H9 (cell line): ENCODE results near the gene HSD17B2. TPM values are rescaled to one million over a fixed set of nuclear protein-coding genes. Genes with fewer than 3 reads are reported as not detected.

Experiments
- DNase-seq: peaks from one replicate; pipeline ENCODE4 v3.0.0-alpha.2; 2017
- H2AFZ ChIP-seq: one replicate; pipeline ENCODE4 v1.6.1; 2013; ENCODE audit warnings: mild to moderate bottlenecking, low read length, control low read depth, moderate library complexity
- H2AK5ac ChIP-seq: 2 replicates; pipeline ENCODE4 v1.6.1; 2013; ENCODE audit warnings: low read length, control low read depth, mixed read lengths; ENCODE audit not compliant: insufficient read length
- H2BK120ac ChIP-seq: one replicate; pipeline ENCODE4 v1.6.1; 2013; ENCODE audit warnings: low read depth, mild to moderate bottlenecking, low read length, control low read depth, inconsistent platforms; ENCODE audit not compliant: poor library complexity, severe bottlenecking
- H2BK12ac ChIP-seq: 2 replicates; pipeline ENCODE4 v1.6.1; 2013; ENCODE audit warnings: low read length, control low read depth, mixed read lengths, low read depth; ENCODE audit not compliant: insufficient read length
- H2BK15ac ChIP-seq: 2 replicates; pipeline ENCODE4 v1.6.1; 2013; ENCODE audit warnings: low read depth, low read length, control low read depth
- H2BK20ac ChIP-seq: one replicate; pipeline ENCODE4 v1.6.1; 2013; ENCODE audit warnings: low read depth, mild to moderate bottlenecking, low read length, control low read depth, inconsistent platforms; ENCODE audit not compliant: poor library complexity, severe bottlenecking
- H2BK5ac ChIP-seq: 2 replicates; pipeline ENCODE4 v1.6.1; 2013; ENCODE audit warnings: low read length, control low read depth, mixed read lengths; ENCODE audit not compliant: insufficient read length
- H3K14ac ChIP-seq: 2 replicates; pipeline ENCODE4 v1.6.1; 2013; ENCODE audit warnings: low read length, control low read depth; ENCODE audit not compliant: insufficient read depth
- H3K18ac ChIP-seq: 2 replicates; pipeline ENCODE4 v1.6.1; 2013; ENCODE audit warnings: low read depth, mild to moderate bottlenecking, mixed read lengths, low read length, control low read depth; ENCODE audit not compliant: insufficient read length
- H3K23ac ChIP-seq: 2 replicates; pipeline ENCODE4 v1.6.1; 2013; ENCODE audit warnings: low read length, control low read depth, mixed read lengths, low read depth; ENCODE audit not compliant: insufficient read length
- H3K23me2 ChIP-seq: 2 replicates; pipeline ENCODE4 v1.6.1; 2013; ENCODE audit warnings: low read depth, mild to moderate bottlenecking, mixed read lengths, low read length, control low read depth; ENCODE audit not compliant: insufficient read length, poor library complexity, severe bottlenecking
- H3K27ac ChIP-seq: 2 replicates; pipeline ENCODE4 v1.5.1; 2013; ENCODE audit warnings: low read length, control low read depth, mixed read lengths, low read depth; ENCODE audit not compliant: insufficient read length
- H3K27me3 ChIP-seq: 2 replicates; pipeline ENCODE4 v1.6.1; 2013; ENCODE audit warnings: low read length, control low read depth, inconsistent platforms; ENCODE audit not compliant: insufficient read depth
- H3K4ac ChIP-seq: 2 replicates; pipeline ENCODE4 v1.6.1; 2013; ENCODE audit warnings: low read depth, mild to moderate bottlenecking, control low read depth, inconsistent platforms, low read length, moderate library complexity
- H3K4me1 ChIP-seq: 2 replicates; pipeline ENCODE4 v1.6.1; 2013; ENCODE audit warnings: low read length, control low read depth, inconsistent platforms; ENCODE audit not compliant: insufficient read depth
- H3K4me2 ChIP-seq: 2 replicates; pipeline ENCODE4 v1.6.1; 2013; ENCODE audit warnings: low read length, control low read depth, mixed read lengths; ENCODE audit not compliant: insufficient read length, insufficient read depth
- H3K56ac ChIP-seq: 2 replicates; pipeline ENCODE4 v1.6.1; 2013; ENCODE audit warnings: low read depth, mild to moderate bottlenecking, mixed read lengths, low read length, control low read depth; ENCODE audit not compliant: insufficient read length
- H3K79me1 ChIP-seq: 2 replicates; pipeline ENCODE4 v1.6.1; 2013; ENCODE audit warnings: low read depth, mild to moderate bottlenecking, moderate library complexity, low read length, control low read depth, inconsistent platforms; ENCODE audit not compliant: insufficient read depth, poor library complexity, severe bottlenecking
- H3K79me2 ChIP-seq: 2 replicates; pipeline ENCODE4 v1.6.1; 2013; ENCODE audit warnings: low read length, control low read depth, inconsistent platforms; ENCODE audit not compliant: insufficient read depth
- H3K9ac ChIP-seq: 2 replicates; pipeline ENCODE4 v1.6.1; 2013; ENCODE audit warnings: low read length, control low read depth, mixed read lengths; ENCODE audit not compliant: insufficient read length; ENCODE audit errors: extremely low read depth
- H3K9me3 ChIP-seq: one replicate; pipeline ENCODE4 v1.6.1; 2013; ENCODE audit warnings: low read depth, low read length, inconsistent platforms; ENCODE audit not compliant: control insufficient read depth
- H3T11ph ChIP-seq: one replicate; pipeline ENCODE4 v1.6.1; 2013; ENCODE audit warnings: mild to moderate bottlenecking, low read length, control low read depth, inconsistent platforms
- H4K20me1 ChIP-seq: one replicate; pipeline ENCODE4 v1.6.1; 2013; ENCODE audit not compliant: control insufficient read depth, insufficient read length, insufficient read depth
- H4K5ac ChIP-seq: 2 replicates; pipeline ENCODE4 v1.6.1; 2013; ENCODE audit warnings: low read depth, mild to moderate bottlenecking, mixed read lengths, low read length, control low read depth; ENCODE audit not compliant: insufficient read length
- H4K8ac ChIP-seq: replicated peaks from 2 replicates; pipeline ENCODE4 v1.6.1; 2013; ENCODE audit warnings: low read length, control low read depth, mixed read lengths, low read depth; ENCODE audit not compliant: insufficient read length
- H4K91ac ChIP-seq: 2 replicates; pipeline ENCODE4 v1.6.1; 2013; ENCODE audit warnings: low read depth, mild to moderate bottlenecking, moderate library complexity, mixed read lengths, low read length, control low read depth; ENCODE audit not compliant: insufficient read length
- H3K27ac Mint-ChIP-seq, 3 experiments: 2 replicates in 2 of 3; 3 replicates in 1 of 3; pipeline ENCODE4 v1.8.0; 2020 to 2021; ENCODE audit warnings: mixed read lengths in 3 of 3, mild to moderate bottlenecking in 1 of 3, moderate library complexity in 1 of 3
- H3K27me3 Mint-ChIP-seq: 2 replicates; pipeline ENCODE4 v1.8.0; 2021; ENCODE audit warnings: low read depth, mild to moderate bottlenecking, moderate library complexity, mixed read lengths
- H3K36me3 Mint-ChIP-seq, 3 experiments: 2 replicates in 2 of 3; 3 replicates in 1 of 3; pipeline ENCODE4 v1.8.0; 2020 to 2021; ENCODE audit warnings: low read depth in 3 of 3, mixed read lengths in 3 of 3; ENCODE audit not compliant: insufficient read depth in 1 of 3
- H3K4me1 Mint-ChIP-seq, 2 experiments: 2 replicates each; pipeline ENCODE4 v1.8.0; 2020; ENCODE audit warnings: mixed read lengths in 2 of 2
- H3K4me3 Mint-ChIP-seq, 2 experiments: 2 replicates in 1 of 2; 3 replicates in 1 of 2; pipeline ENCODE4 v1.8.0; 2020 to 2021; ENCODE audit warnings: mild to moderate bottlenecking in 2 of 2, mixed read lengths in 2 of 2, moderate library complexity in 1 of 2
- H3K9me3 Mint-ChIP-seq, 2 experiments: 2 replicates in 1 of 2; 3 replicates in 1 of 2; pipeline ENCODE4 v1.8.0; 2020; ENCODE audit warnings: mild to moderate bottlenecking in 2 of 2, mixed read lengths in 2 of 2, moderate library complexity in 1 of 2
- WGBS: extraction: QIAGEN DNeasy Blood & Tissue Kit; methylation state at CpG from one replicate; pipeline ENCODE4 v1.1.7; 2013; ENCODE audit warnings: missing lambda C conversion rate, low lambda C conversion rate, mixed read lengths; ENCODE audit not compliant: insufficient read length; ENCODE audit errors: extremely low coverage; 5-methylcytosine and 5-hydroxymethylcytosine counted together
- total RNA-seq: library from RNA; stranded (reverse); gene quantifications from 2 replicates; pipeline ENCODE4 v1.2.1, GENCODE V29; 2021
- TF ChIP-seq, protein P1 (sequence below): fragments of 200-600 bp; sonication (generic); conservative IDR thresholded peaks from 3 replicates; pipeline ENCODE4 v1.8.0; 2021; ENCODE audit warnings: antibody characterized with exemption, mild to moderate bottlenecking

Gene HSD17B2
- total RNA-seq, 1 experiment from 2014 or later = not detected

DNA sequence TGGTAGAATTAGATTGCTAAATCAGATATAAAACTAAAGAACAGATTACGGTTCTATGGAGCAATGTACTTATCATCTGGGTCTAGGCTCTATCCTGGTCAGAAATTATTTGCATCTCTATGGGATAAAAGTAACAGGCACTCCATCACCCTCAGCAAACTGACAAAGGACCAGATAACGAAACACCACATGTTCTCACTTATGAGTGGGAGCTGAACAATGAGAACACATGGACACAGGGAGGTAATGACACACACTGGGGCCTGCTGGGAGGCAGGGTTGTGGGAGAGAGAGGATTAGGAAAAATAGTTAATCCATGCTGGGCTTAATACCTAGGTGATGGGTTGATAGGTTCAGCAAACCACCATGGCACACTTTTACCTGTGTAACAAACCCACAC lies 73.0 kb downstream of the HSD17B2 start:
- peaks cover 6 to 7% of the 10 kb centered on the region in 2 experiments; a peak in 3 of 4 replicates for H3K4me1 Mint-ChIP-seq
- H2AFZ ChIP-seq = no peak overlapping the region
- no peak overlapping the region for H3K18ac ChIP-seq
- no peak overlapping the region for H3K27ac Mint-ChIP-seq
- H3K27ac ChIP-seq = no peak overlapping the region
- H3K79me2 ChIP-seq = no peaks in the 10 kb centered on the region
- H2BK120ac ChIP-seq = no peak overlapping the region
- no peak overlapping the region for H4K8ac ChIP-seq
- no peaks in the 10 kb centered on the region for H3K23me2 ChIP-seq
- no peaks in the 10 kb centered on the region for H3K4me1 ChIP-seq
- no peak overlapping the region for H3K4me2 ChIP-seq
- H3K36me3 Mint-ChIP-seq = no peaks in the 10 kb centered on the region
- H2AK5ac ChIP-seq = no peak overlapping the region
- H2BK15ac ChIP-seq = no peak overlapping the region
- no peak overlapping the region for H3T11ph ChIP-seq
- no peak overlapping the region for H3K56ac ChIP-seq
- no CpG with 5 or more reads among the region's 2 CpGs for WGBS
- no peak overlapping the region for H3K4me3 Mint-ChIP-seq
- H3K9me3 Mint-ChIP-seq = no peaks in the 10 kb centered on the region
- no peak overlapping the region for H3K23ac ChIP-seq
- H4K20me1 ChIP-seq = no peaks in the 10 kb centered on the region
- no peak overlapping the region for H4K5ac ChIP-seq
- H3K9ac ChIP-seq = no peak overlapping the region
- H4K91ac ChIP-seq = no peak overlapping the region
- no peak overlapping the region for H3K4ac ChIP-seq
- H2BK5ac ChIP-seq = no peak overlapping the region
- peaks cover 2% of the 10 kb centered on the region; the same call in 1 of the 2 replicates for H3K27me3 Mint-ChIP-seq
- DNase-seq = no peak
- no peaks in the 10 kb centered on the region for H3K9me3 ChIP-seq
- no peak overlapping the region for H3K14ac ChIP-seq
- no peak overlapping the region for H2BK12ac ChIP-seq
- H2BK20ac ChIP-seq = no peak overlapping the region
- no peaks in the 10 kb centered on the region for H3K79me1 ChIP-seq
- H3K27me3 ChIP-seq = no peaks in the 10 kb centered on the region
- TF ChIP-seq, protein P1, sequence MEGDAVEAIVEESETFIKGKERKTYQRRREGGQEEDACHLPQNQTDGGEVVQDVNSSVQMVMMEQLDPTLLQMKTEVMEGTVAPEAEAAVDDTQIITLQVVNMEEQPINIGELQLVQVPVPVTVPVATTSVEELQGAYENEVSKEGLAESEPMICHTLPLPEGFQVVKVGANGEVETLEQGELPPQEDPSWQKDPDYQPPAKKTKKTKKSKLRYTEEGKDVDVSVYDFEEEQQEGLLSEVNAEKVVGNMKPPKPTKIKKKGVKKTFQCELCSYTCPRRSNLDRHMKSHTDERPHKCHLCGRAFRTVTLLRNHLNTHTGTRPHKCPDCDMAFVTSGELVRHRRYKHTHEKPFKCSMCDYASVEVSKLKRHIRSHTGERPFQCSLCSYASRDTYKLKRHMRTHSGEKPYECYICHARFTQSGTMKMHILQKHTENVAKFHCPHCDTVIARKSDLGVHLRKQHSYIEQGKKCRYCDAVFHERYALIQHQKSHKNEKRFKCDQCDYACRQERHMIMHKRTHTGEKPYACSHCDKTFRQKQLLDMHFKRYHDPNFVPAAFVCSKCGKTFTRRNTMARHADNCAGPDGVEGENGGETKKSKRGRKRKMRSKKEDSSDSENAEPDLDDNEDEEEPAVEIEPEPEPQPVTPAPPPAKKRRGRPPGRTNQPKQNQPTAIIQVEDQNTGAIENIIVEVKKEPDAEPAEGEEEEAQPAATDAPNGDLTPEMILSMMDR = no peak
